Thyroid gland (tissue), 4 donors: ENCODE results near the gene PRTFDC1.

ENCODE experiments used
- POLR2A ChIP-seq, 2 donors: fragments of 450-650 bp; IDR thresholded peaks; one replicate each; pipeline ENCODE4 v1.6.1; 2017; ENCODE audit warnings: antibody characterized with exemption in 2 of 2, mild to moderate bottlenecking in 2 of 2, moderate library complexity in 1 of 2
- TF ChIP-seq, protein P1 (sequence below), 6 experiments: fragments of 200-600 bp in 3 of 6; fragments of 450-650 bp in 3 of 6; sonication (generic) in 3 of 6; IDR thresholded peaks; one replicate each; pipeline ENCODE4 v1.5.1; 2016 to 2019; ENCODE audit warnings: antibody characterized with exemption in 6 of 6, mild to moderate bottlenecking in 2 of 6, inconsistent platforms in 1 of 6, moderate library complexity in 1 of 6

GRCh38 chr10:24914148-24914547 lies 38.3 kb downstream of the PRTFDC1 start:
- TF ChIP-seq, protein P1, sequence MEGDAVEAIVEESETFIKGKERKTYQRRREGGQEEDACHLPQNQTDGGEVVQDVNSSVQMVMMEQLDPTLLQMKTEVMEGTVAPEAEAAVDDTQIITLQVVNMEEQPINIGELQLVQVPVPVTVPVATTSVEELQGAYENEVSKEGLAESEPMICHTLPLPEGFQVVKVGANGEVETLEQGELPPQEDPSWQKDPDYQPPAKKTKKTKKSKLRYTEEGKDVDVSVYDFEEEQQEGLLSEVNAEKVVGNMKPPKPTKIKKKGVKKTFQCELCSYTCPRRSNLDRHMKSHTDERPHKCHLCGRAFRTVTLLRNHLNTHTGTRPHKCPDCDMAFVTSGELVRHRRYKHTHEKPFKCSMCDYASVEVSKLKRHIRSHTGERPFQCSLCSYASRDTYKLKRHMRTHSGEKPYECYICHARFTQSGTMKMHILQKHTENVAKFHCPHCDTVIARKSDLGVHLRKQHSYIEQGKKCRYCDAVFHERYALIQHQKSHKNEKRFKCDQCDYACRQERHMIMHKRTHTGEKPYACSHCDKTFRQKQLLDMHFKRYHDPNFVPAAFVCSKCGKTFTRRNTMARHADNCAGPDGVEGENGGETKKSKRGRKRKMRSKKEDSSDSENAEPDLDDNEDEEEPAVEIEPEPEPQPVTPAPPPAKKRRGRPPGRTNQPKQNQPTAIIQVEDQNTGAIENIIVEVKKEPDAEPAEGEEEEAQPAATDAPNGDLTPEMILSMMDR (IDR thresholded peaks at IDR 0.05) = no peak
- no peak for TF ChIP-seq POLR2A (IDR thresholded peaks at IDR 0.05)
